ENCODE measurements around the gene GPR21.

GPR21 gene

GRCh38 chr9:123073441-123073840 lies 40.0 kb downstream of the GPR21 start:
- H3K9ac ChIP-seq (ENCODE audit: low read length), result no peak overlapping the region
- peaks cover 14% of the 10 kb centered on the region for H3K36me3 ChIP-seq (ENCODE audit: control insufficient read depth, insufficient read depth, low read length)
- no peaks in the 10 kb centered on the region for H3K27me3 ChIP-seq (ENCODE audit: control insufficient read depth, insufficient read depth, low read length)
- H3K4me1 ChIP-seq (ENCODE audit: control insufficient read depth, insufficient read depth, low read length), result no peaks in the 10 kb centered on the region
- H3K4me3 ChIP-seq (ENCODE audit: low read length), result no peak overlapping the region
- H3K27ac ChIP-seq (ENCODE audit: low read depth, low read length), result peak overlapping the region; percentile 19

GRCh38 chr9:123073991-123074422 lies 40.5 kb downstream of the GPR21 start:
- Histone ChIP-seq H3K27ac (ENCODE audit: low read depth, low read length) (peak overlapping the region; percentile 19), H3K9ac (ENCODE audit: low read length) (no peak overlapping the region), H3K27me3 (ENCODE audit: control insufficient read depth, insufficient read depth, low read length) (no peaks in the 10 kb centered on the region), H3K4me3 (ENCODE audit: low read length) (no peak overlapping the region), H3K4me1 (ENCODE audit: control insufficient read depth, insufficient read depth, low read length) (no peaks in the 10 kb centered on the region), H3K36me3 (ENCODE audit: control insufficient read depth, insufficient read depth, low read length) (peaks cover 17% of the 10 kb centered on the region)

GRCh38 chr9:123074628-123075027 lies 41.2 kb downstream of the GPR21 start:
- Histone ChIP-seq H3K27ac (ENCODE audit: low read depth, low read length) (no peak overlapping the region), H3K9ac (ENCODE audit: low read length) (no peak overlapping the region), H3K4me1 (ENCODE audit: control insufficient read depth, insufficient read depth, low read length) (no peaks in the 10 kb centered on the region), H3K27me3 (ENCODE audit: control insufficient read depth, insufficient read depth, low read length) (no peaks in the 10 kb centered on the region), H3K36me3 (ENCODE audit: control insufficient read depth, insufficient read depth, low read length) (peaks cover 17% of the 10 kb centered on the region), H3K4me3 (ENCODE audit: low read length) (no peak overlapping the region)

DNA sequence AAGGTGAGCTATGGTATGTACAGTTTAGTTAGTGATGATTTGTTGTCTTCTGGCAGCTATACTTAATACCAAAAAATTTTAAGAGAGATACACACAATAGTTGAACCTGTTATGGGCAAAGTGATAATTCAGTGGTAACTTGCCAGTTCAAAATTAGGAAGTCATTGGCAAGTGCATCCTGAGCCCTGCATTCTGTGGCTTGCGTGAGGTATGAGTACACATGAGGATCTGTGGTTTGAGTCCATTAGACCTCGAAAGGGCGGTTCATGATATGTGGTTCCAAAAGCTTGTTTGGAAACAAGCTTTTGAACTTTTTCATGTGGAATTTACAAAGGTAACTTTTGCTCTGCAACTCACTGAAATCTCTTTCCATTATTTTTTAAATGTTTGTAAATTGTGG lies 47.0 kb downstream of the GPR21 start:
- H3K9ac ChIP-seq (ENCODE audit: low read length), result no peak overlapping the region
- H3K27me3 ChIP-seq (ENCODE audit: control insufficient read depth, insufficient read depth, low read length), result no peaks in the 10 kb centered on the region
- no peaks in the 10 kb centered on the region for H3K4me1 ChIP-seq (ENCODE audit: control insufficient read depth, insufficient read depth, low read length)
- H3K4me3 ChIP-seq (ENCODE audit: low read length), result no peak overlapping the region
- H3K36me3 ChIP-seq (ENCODE audit: control insufficient read depth, insufficient read depth, low read length), result peaks cover 10% of the 10 kb centered on the region
- no peak overlapping the region for H3K27ac ChIP-seq (ENCODE audit: low read depth, low read length)

DNA sequence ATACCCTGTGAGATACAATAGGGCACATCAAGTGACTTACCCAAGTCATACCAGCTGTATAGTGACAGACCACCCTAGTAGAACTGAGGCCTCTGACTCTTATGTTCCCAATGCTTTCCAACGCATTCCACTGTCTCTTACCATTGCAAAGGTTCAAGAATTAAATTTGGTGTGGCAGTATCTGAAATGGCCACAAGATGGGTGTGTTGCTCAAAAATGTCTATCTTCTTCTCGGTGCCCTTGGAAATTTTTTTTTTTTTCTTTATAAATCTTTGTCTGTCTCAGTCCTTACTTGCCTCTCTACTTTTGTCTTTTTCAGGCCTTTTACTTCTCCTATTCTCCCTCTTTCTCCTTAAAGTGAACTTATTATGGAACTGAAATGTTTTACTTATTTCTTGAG lies 48.4 kb downstream of the GPR21 start:
- Histone ChIP-seq H3K4me3 (ENCODE audit: low read length) (no peak overlapping the region), H3K4me1 (ENCODE audit: control insufficient read depth, insufficient read depth, low read length) (no peaks in the 10 kb centered on the region), H3K27ac (ENCODE audit: low read depth, low read length) (no peak overlapping the region), H3K27me3 (ENCODE audit: control insufficient read depth, insufficient read depth, low read length) (no peaks in the 10 kb centered on the region), H3K36me3 (ENCODE audit: control insufficient read depth, insufficient read depth, low read length) (peaks cover 10% of the 10 kb centered on the region), H3K9ac (ENCODE audit: low read length) (no peak overlapping the region)

- Histone ChIP-seq H3K27ac (ENCODE audit: low read depth, low read length) (no peak overlapping the region), H3K4me1 (ENCODE audit: control insufficient read depth, insufficient read depth, low read length) (no peaks in the 10 kb centered on the region), H3K9ac (ENCODE audit: low read length) (no peak overlapping the region), H3K27me3 (ENCODE audit: control insufficient read depth, insufficient read depth, low read length) (no peaks in the 10 kb centered on the region), H3K36me3 (ENCODE audit: control insufficient read depth, insufficient read depth, low read length) (peaks cover 5% of the 10 kb centered on the region), H3K4me3 (ENCODE audit: low read length) (no peak overlapping the region)
Observed at GRCh38 chr9:123083680-123084079, 50.2 kb downstream of the GPR21 start.

- Histone ChIP-seq H3K27ac (ENCODE audit: low read depth, low read length) (no peak overlapping the region), H3K36me3 (ENCODE audit: control insufficient read depth, insufficient read depth, low read length) (peaks cover 8% of the 10 kb centered on the region), H3K27me3 (ENCODE audit: control insufficient read depth, insufficient read depth, low read length) (no peaks in the 10 kb centered on the region), H3K9ac (ENCODE audit: low read length) (no peak overlapping the region), H3K4me3 (ENCODE audit: low read length) (no peak overlapping the region), H3K4me1 (ENCODE audit: control insufficient read depth, insufficient read depth, low read length) (no peaks in the 10 kb centered on the region)
Observed at GRCh38 chr9:123084256-123084655, 50.8 kb downstream of the GPR21 start.

All from rectal smooth muscle tissue (tissue), 1 donor.